Erythroblast (primary cell): ENCODE data around the gene SELL.

Source experiments
- GATA1 ChIP-seq: IDR thresholded peaks from 2 replicates; pipeline ENCODE4 v1.6.1; 2011; ENCODE audit warnings: low read depth, mild to moderate bottlenecking, control low read depth, low read length, moderate library complexity
- POLR2A ChIP-seq: IDR thresholded peaks from 2 replicates; pipeline ENCODE4 v1.6.1; 2011; ENCODE audit warnings: mild to moderate bottlenecking, low read length

DNA sequence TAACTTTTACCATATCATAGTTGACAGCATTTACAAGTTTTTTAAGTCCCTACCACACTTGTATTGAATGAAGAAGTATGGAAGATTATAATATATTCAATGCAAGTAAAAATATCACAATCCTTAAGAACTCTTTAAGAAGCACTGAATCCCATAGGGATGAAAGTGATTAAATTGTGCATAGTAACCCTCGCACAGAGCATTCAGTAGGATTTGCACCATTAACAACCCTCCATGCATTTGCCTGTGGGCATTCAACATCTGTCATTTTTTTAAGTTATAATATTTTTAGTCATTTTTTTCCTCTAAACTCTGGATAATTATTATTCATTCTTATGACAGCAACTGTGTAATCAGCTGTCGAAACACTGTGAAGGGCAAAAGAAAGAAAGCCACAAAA is 12.3 kb upstream of the SELL start:
- no peak for TF ChIP-seq POLR2A
- TF ChIP-seq GATA1: no peak
